Spleen (tissue), 13 donors: ENCODE measurements around the gene CCDC126. TPM values are rescaled to one million over a fixed set of nuclear protein-coding genes. Genes with fewer than 3 reads are reported as not detected.

Experiments
- DNase-seq: peaks from one replicate; pipeline ENCODE4 v3.0.0-alpha.2; 2020
- H3K27ac ChIP-seq, 8 donors: fragments of 200-600 bp; sonication (generic) in 7 of 8; 1 replicate in 4 of 8; 2 replicates in 4 of 8; pipeline versions ENCODE4 v1.5.0 to v1.8.0; 2016 to 2021; ENCODE audit warnings: inconsistent platforms in 4 of 8, mild to moderate bottlenecking in 4 of 8, moderate library complexity in 1 of 8
- H3K27me3 ChIP-seq, 7 donors: fragments of 200-600 bp; sonication (generic) in 6 of 7; replicated peaks in 1 of 7; 1 replicate in 4 of 7; 2 replicates in 3 of 7; pipeline versions ENCODE4 v1.5.0 to v1.8.0; 2016 to 2021; ENCODE audit warnings: inconsistent platforms in 3 of 7, mild to moderate bottlenecking in 1 of 7
- H3K36me3 ChIP-seq, 6 donors: fragments of 200-600 bp; sonication (generic) in 5 of 6; 1 replicate in 4 of 6; 2 replicates in 2 of 6; pipeline versions ENCODE4 v1.5.0 to v1.8.0; 2016 to 2021; ENCODE audit warnings: inconsistent platforms in 2 of 6
- H3K4me1 ChIP-seq, 6 donors: fragments of 200-600 bp; sonication (generic) in 5 of 6; 1 replicate in 3 of 6; 2 replicates in 3 of 6; pipeline versions ENCODE4 v1.5.0 to v1.8.0; 2016 to 2021; ENCODE audit warnings: inconsistent platforms in 3 of 6
- H3K4me3 ChIP-seq, 8 donors: fragments of 200-600 bp; sonication (generic) in 7 of 8; 1 replicate in 4 of 8; 2 replicates in 4 of 8; pipeline versions ENCODE4 v1.5.0 to v1.8.0; 2016 to 2021; ENCODE audit warnings: inconsistent platforms in 4 of 8, mild to moderate bottlenecking in 4 of 8, moderate library complexity in 2 of 8
- H3K9me3 ChIP-seq, 8 donors: fragments of 200-600 bp; sonication (generic) in 7 of 8; 1 replicate in 4 of 8; 2 replicates in 4 of 8; pipeline versions ENCODE4 v1.5.0 to v1.8.0; 2016 to 2021; ENCODE audit warnings: inconsistent platforms in 4 of 8
- CTCF ChIP-seq, 11 experiments: fragments of 200-600 bp in 7 of 11; fragments of 450-650 bp in 4 of 11; sonication (generic) in 4 of 11; IDR thresholded peaks in 8 of 11; conservative IDR thresholded peaks in 3 of 11; 1 replicate in 7 of 11; 2 replicates in 4 of 11; pipeline versions ENCODE4 v1.4.0 to v1.8.0; 2016 to 2021; ENCODE audit warnings: antibody characterized with exemption in 11 of 11, inconsistent platforms in 4 of 11, mild to moderate bottlenecking in 1 of 11
- POLR2A ChIP-seq, 3 donors: fragments of 450-650 bp; IDR thresholded peaks; one replicate each; pipeline ENCODE4 v1.5.1; 2017; ENCODE audit warnings: antibody characterized with exemption in 3 of 3, mild to moderate bottlenecking in 1 of 3
- POLR2AphosphoS5 ChIP-seq, 3 donors: sonication (generic); formaldehyde crosslinking; IDR thresholded peaks; one replicate each; pipeline ENCODE4 v1.5.1; 2017; ENCODE audit warnings: antibody characterized with exemption in 3 of 3
- whole genome bisulfite sequencing, 5 donors: extraction: QIAGEN DNeasy Blood & Tissue Kit in 3 of 5; methylation state at CpG; one replicate each; pipeline versions ENCODE4 v1.1.5 to v1.1.7; 2013 to 2018; 5-methylcytosine and 5-hydroxymethylcytosine counted together
- intact Hi-C: fragments of 100-400 bp; cut with DNase I; formaldehyde crosslinking; loops from one replicate; pipeline ENCODE4 v1.15.0; 2023; ENCODE audit warnings: low total_unique reads
- long read RNA-seq, 2 donors: transcript quantifications; one replicate each; lab custom pipeline, GENCODE V29; 2026
- polyA plus RNA-seq, 3 donors: library from polyadenylated mRNA; stranded (reverse); fragments of 200-250 nt; gene quantifications; one replicate each; pipeline ENCODE4 v1.2.1, GENCODE V29; 2013
- total RNA-seq, 7 donors: library from RNA; depleted of rRNA in 3 of 7; stranded (reverse); fragments of >200 nt in 3 of 7; fragmentation: NEBNext Ultra II Directional in 4 of 7; extraction: Animal tissue kit (Norgen Biotek cat#: 25700) in 4 of 7; gene quantifications; one replicate each; pipeline versions ENCODE4 v1.1.0 to v1.2.1, GENCODE V29; 2016 to 2021
- donor health status: healthy with polysubstance abuse.
- donor health status: DM: no; HTN: no; CAD: no; lungs with moderate emphysema.
- donor health status: DM: no; HTN: no; CAD: no.
- donor health status: Bipolar disorder and iron deficiency.
- donor health status: healthy.
- donor health status: DM: no; HTN: no; CAD: no.
- donor health status: DM: yes; HTN: yes; CAD: no.

Gene CCDC126
- total RNA-seq, result 10 to 100 TPM; 11.3 to 25.6 (median 14.0) TPM
- polyA plus RNA-seq, result 1 to 10 TPM; 3.2 to 4.3 (median 4.0) TPM
- long read RNA-seq, donor 1, partial matches to known transcripts, result 0 of 3 reads
- long read RNA-seq, donor 1, other reads (novel, unspliced or antisense), result 0 of 3 reads
- long read RNA-seq, donor 2, partial matches to known transcripts, result 0 of 4 reads
- long read RNA-seq, donor 2, other reads (novel, unspliced or antisense), result 0 of 4 reads

GRCh38 chr7:23597094-23598091, at the start of gene CCDC126:
CCDC126 (plus strand) TSS chr7:23597382; CDS start chr7:23611316, 13,934 bp downstream.
- TF ChIP-seq CTCF (IDR thresholded peaks at IDR 0.05 in 8 of 11, conservative IDR thresholded peaks at IDR 0.05 in 3 of 11) (peak in 3 of 11 experiments; percentile 8 to 28 (median 19)), POLR2A (IDR thresholded peaks at IDR 0.05) (no peak), POLR2AphosphoS5 (IDR thresholded peaks at IDR 0.05) (peak; percentile 79 to 94 (median 88))
- H3K36me3 ChIP-seq, result no peaks in the 10 kb centered on the region
- H3K4me1 ChIP-seq, result peaks cover 10 to 64% (median 24%) of the 10 kb centered on the region in 6 donors
- H3K4me3 ChIP-seq, result peak within 1 kb of the TSS; percentile 66 to 98 (median 78)
- peak; percentile 99 for DNase-seq
- H3K27me3 ChIP-seq, result no peaks in the 10 kb centered on the region
- H3K9me3 ChIP-seq, result no peaks in the 10 kb centered on the region
- peak within 1 kb of the TSS; percentile 93 to 99 (median 96) for H3K27ac ChIP-seq
- intact Hi-C loops, result no loop called here
- 1 to 2% (median 1%) methylated on average over 71 to 99 of the region's 99 CpGs for WGBS, 5 donors

- TF ChIP-seq CTCF (IDR thresholded peaks at IDR 0.05 in 8 of 11, conservative IDR thresholded peaks at IDR 0.05 in 3 of 11), result no peak
- intact Hi-C loops, result no loop called here
- H3K27ac ChIP-seq, result no peak overlapping the region
- 86 to 93% (median 91%) methylated on average over 4 of the region's 4 CpGs for WGBS, 5 donors
- H3K9me3 ChIP-seq, result peaks cover 0 to 4% (median 0%) of the 10 kb centered on the region in 8 donors
- H3K4me3 ChIP-seq, result no peak overlapping the region
- H3K4me1 ChIP-seq, result peaks cover 0 to 18% (median 8%) of the 10 kb centered on the region in 6 donors
- no peak for DNase-seq
- no peaks in the 10 kb centered on the region for H3K27me3 ChIP-seq
- H3K36me3 ChIP-seq, result no peaks in the 10 kb centered on the region
Measured at GRCh38 chr7:23547662-23548061, 49.5 kb upstream of the CCDC126 start.

GRCh38 chr7:23558303-23558702, 38.9 kb upstream of the CCDC126 start:
- Histone ChIP-seq H3K9me3 (no peaks in the 10 kb centered on the region), H3K27me3 (peaks cover 0 to 1% (median 0%) of the 10 kb centered on the region in 7 donors), H3K27ac (no peak overlapping the region), H3K4me1 (no peaks in the 10 kb centered on the region), H3K36me3 (no peaks in the 10 kb centered on the region), H3K4me3 (no peak overlapping the region)
- no peak for TF ChIP-seq POLR2A (IDR thresholded peaks at IDR 0.05)
- TF ChIP-seq POLR2AphosphoS5 (IDR thresholded peaks at IDR 0.05), result no peak
- TF ChIP-seq CTCF (IDR thresholded peaks at IDR 0.05 in 8 of 11, conservative IDR thresholded peaks at IDR 0.05 in 3 of 11), result no peak
- DNase-seq, result no peak
- intact Hi-C loops, result no loop called here
